C4-2B (cell line): ENCODE results near the gene DGKI.

Experiments
- H3K27ac ChIP-seq: fragments of 450-650 bp; 2 replicates; pipeline ENCODE4 v1.5.1; 2017
- ZFX ChIP-seq: fragments of 450-650 bp; IDR thresholded peaks from 2 replicates; pipeline ENCODE4 v1.6.1; 2017
- TF ChIP-seq, protein P1 (sequence below): fragments of 450-650 bp; conservative IDR thresholded peaks from 2 replicates; pipeline ENCODE4 v1.5.1; 2017; ENCODE audit warnings: mild to moderate bottlenecking

The DGKI gene

DNA sequence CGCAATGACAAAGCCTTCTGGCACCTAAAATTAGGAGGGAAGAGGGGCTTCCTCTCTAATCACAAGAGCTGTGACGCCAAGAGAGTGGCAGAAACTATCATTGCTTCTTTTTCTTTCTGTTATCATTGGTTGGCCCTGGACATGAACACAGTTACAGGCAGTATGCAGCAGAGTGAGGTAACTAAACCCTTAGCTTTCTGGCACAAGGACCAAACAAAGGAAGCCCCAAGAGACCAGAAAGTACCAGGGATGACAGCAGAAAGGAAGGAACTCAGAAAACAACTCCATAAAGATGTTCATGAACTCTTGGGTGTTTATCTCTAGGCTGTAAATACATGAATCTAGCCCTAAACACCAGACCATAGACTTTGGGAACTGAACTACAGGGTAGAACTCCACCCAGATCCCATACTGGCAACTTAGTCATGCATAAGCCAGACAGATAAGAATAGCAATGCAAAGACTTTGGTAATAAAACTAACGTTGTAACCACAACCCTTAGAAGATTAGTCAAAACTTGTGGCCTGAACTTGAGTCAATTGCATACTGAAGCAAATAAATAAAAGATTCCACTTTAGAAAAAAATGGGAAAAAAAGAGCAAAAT lies 307.6 kb downstream of the DGKI start:
- H3K27ac ChIP-seq = no peak overlapping the region

DNA sequence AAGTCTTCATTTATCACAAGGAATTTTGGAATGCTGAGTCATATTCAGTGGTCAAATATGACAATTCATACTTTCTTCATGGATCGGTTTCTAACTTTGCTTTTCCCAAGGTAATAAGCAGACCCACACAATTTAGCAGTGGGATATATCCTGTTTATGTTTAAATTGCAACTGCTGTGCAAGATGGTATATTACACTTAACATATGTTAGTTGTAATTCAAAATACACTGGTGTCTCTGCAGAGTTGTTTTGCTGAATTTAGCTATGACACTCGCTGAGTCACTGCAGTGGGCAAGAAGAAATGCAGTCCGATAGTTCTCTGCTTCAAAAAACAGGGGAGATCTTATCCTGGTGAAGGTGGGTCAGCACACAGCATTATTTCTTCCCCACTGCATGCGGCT lies 308.4 kb downstream of the DGKI start:
- TF ChIP-seq, protein P1, sequence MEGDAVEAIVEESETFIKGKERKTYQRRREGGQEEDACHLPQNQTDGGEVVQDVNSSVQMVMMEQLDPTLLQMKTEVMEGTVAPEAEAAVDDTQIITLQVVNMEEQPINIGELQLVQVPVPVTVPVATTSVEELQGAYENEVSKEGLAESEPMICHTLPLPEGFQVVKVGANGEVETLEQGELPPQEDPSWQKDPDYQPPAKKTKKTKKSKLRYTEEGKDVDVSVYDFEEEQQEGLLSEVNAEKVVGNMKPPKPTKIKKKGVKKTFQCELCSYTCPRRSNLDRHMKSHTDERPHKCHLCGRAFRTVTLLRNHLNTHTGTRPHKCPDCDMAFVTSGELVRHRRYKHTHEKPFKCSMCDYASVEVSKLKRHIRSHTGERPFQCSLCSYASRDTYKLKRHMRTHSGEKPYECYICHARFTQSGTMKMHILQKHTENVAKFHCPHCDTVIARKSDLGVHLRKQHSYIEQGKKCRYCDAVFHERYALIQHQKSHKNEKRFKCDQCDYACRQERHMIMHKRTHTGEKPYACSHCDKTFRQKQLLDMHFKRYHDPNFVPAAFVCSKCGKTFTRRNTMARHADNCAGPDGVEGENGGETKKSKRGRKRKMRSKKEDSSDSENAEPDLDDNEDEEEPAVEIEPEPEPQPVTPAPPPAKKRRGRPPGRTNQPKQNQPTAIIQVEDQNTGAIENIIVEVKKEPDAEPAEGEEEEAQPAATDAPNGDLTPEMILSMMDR = no peak
- TF ChIP-seq ZFX = no peak
- H3K27ac ChIP-seq = no peak overlapping the region

More for the DNA sequence above, 307.6 kb downstream of the DGKI start:
- TF ChIP-seq, protein P1 = no peak
- TF ChIP-seq ZFX = no peak

DNA sequence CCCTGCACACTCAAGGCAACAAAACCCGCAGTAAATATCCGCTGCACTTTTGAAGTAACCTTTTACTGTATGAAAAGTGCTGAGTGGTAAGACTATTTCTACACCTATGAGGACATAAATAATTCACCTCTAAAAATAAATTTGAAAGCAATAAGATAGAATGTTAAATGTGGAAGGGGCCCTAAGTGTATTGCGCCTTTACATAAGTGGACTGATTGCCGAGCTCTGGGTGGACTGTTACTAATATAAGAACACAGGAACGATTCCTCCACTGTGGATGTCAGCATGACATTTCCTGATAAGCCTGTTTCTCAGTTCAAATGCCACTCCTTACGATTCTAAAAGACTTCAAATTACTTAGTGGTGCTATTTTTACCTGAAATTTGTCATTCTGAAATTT lies 311.2 kb downstream of the DGKI start:
- TF ChIP-seq, protein P1 = no peak
- TF ChIP-seq ZFX = no peak
- H3K27ac ChIP-seq = no peak overlapping the region

DNA sequence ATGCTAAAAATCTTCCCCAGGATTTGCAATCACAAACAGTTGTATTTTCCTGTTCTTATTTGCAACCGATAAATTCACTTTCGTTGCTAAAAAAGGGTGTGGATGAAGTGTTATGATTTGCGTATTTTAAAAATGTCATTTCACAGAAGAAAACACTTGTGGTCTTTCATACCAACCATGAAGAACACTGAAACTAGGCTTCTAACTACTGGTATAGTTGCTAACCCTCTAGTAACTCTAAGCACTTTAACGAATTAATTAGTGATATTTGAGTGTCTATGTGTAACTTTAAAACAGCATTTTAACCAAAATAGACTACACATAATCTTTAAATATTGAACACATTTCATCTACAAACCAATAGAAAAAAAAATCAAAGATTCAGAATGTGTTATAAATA lies 315.1 kb downstream of the DGKI start:
- TF ChIP-seq, protein P1 = no peak
- TF ChIP-seq ZFX = no peak
- H3K27ac ChIP-seq = no peak overlapping the region

DNA sequence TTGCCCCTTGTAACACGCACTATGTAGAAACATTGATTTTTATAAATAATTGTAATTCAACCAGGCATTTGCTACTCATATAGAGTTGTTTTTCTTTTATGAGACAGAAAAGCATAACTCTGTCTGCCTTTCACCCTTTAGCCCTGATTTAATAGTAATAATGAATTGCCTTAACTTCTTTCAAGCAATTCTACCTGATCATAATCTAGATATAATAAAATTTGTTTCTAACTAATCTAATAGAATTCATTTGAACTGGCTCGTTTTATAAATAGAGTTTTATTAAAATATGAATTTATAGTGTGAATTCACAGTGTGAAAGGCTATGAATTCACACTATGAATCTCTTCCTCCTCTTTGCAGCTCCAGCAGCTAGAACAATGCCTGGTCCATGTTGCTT lies 319.1 kb downstream of the DGKI start:
- TF ChIP-seq, protein P1 = no peak
- TF ChIP-seq ZFX = no peak

DNA sequence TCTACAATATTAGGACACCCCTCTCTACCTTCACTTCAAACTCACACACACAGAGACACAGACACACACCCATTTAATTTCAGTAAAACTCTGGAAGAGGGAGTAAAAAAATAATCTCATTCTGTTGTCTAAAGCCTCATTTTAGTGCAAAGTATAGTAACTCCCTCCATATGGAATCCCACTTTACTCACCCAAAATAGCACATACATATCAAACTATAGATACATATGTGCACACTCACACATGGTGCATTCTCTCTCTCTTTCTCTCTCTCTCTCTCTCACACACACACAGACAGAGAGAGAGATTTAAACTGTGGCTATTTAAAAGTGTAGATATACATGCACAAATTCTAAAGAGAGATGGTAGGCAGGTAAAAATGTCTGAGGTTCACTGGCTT lies 323.6 kb downstream of the DGKI start:
- TF ChIP-seq, protein P1 = no peak
- TF ChIP-seq ZFX = no peak
- H3K27ac ChIP-seq = no peak overlapping the region

More for the DNA sequence above, 319.1 kb downstream of the DGKI start:
- H3K27ac ChIP-seq = no peak overlapping the region

DNA sequence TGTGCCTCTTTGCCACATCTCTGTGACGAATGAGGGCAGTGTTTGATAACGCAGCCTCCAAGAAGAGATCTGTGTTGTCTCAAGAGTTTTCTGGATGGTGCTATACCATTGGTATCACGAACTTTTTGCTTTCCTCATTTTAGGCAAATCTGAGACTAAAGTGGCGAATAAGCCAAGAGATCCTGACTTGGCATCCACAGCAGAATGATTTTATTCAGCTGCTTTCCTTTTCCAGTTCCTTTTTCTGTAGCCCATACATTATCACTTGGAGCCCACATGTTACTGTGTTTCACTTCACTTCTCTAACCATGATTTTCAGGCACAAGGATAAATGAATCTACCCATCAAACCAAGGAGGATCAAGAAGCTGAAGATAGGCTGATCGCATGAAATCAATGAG lies 325.3 kb downstream of the DGKI start:
- no peak for TF ChIP-seq ZFX
- TF ChIP-seq, protein P1 = no peak
- H3K27ac ChIP-seq = no peak overlapping the region
